ENCODE data around the gene SLC35E1.

The SLC35E1 gene

DNA sequence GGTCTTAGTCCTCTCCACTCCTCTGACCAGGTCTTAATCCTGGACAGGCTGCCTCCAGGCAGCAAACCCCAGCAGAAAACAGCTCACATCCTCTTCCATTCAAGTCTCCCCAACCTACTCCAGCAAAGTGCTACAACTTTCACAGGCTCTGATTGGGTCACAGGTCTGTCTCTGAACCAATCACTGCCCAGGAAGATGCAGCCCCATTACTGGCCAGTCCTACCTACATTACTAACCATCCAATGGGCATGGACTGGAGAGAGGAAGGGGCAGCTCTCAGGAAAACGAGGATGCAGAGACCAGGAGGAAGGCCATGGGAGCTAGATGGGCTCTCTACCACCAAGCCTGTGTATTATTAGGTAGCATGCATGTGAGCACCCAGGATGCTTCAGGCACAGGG, 43.6 kb upstream of the SLC35E1 start:
- H3K27me3 ChIP-seq (ENCODE audit: insufficient read depth, poor library complexity, severe bottlenecking) = no peaks in the 10 kb centered on the region
- DNase-seq (ENCODE audit: low read depth in 1 of 2, low spot score in 1 of 2) = no peak
- no peak overlapping the region for H3K4me3 ChIP-seq (replicated peaks; ENCODE audit: insufficient read depth, low read length)
- TF ChIP-seq, protein P1, sequence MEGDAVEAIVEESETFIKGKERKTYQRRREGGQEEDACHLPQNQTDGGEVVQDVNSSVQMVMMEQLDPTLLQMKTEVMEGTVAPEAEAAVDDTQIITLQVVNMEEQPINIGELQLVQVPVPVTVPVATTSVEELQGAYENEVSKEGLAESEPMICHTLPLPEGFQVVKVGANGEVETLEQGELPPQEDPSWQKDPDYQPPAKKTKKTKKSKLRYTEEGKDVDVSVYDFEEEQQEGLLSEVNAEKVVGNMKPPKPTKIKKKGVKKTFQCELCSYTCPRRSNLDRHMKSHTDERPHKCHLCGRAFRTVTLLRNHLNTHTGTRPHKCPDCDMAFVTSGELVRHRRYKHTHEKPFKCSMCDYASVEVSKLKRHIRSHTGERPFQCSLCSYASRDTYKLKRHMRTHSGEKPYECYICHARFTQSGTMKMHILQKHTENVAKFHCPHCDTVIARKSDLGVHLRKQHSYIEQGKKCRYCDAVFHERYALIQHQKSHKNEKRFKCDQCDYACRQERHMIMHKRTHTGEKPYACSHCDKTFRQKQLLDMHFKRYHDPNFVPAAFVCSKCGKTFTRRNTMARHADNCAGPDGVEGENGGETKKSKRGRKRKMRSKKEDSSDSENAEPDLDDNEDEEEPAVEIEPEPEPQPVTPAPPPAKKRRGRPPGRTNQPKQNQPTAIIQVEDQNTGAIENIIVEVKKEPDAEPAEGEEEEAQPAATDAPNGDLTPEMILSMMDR (IDR thresholded peaks at IDR 0.05; ENCODE audit: insufficient read depth, low read length) = no peak
- TF ChIP-seq, protein P2, sequence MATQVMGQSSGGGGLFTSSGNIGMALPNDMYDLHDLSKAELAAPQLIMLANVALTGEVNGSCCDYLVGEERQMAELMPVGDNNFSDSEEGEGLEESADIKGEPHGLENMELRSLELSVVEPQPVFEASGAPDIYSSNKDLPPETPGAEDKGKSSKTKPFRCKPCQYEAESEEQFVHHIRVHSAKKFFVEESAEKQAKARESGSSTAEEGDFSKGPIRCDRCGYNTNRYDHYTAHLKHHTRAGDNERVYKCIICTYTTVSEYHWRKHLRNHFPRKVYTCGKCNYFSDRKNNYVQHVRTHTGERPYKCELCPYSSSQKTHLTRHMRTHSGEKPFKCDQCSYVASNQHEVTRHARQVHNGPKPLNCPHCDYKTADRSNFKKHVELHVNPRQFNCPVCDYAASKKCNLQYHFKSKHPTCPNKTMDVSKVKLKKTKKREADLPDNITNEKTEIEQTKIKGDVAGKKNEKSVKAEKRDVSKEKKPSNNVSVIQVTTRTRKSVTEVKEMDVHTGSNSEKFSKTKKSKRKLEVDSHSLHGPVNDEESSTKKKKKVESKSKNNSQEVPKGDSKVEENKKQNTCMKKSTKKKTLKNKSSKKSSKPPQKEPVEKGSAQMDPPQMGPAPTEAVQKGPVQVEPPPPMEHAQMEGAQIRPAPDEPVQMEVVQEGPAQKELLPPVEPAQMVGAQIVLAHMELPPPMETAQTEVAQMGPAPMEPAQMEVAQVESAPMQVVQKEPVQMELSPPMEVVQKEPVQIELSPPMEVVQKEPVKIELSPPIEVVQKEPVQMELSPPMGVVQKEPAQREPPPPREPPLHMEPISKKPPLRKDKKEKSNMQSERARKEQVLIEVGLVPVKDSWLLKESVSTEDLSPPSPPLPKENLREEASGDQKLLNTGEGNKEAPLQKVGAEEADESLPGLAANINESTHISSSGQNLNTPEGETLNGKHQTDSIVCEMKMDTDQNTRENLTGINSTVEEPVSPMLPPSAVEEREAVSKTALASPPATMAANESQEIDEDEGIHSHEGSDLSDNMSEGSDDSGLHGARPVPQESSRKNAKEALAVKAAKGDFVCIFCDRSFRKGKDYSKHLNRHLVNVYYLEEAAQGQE (IDR thresholded peaks at IDR 0.05; ENCODE audit: insufficient replicate concordance, low read depth) = no peak
- TF ChIP-seq POLR2AphosphoS5 (IDR thresholded peaks at IDR 0.05; ENCODE audit: low read depth) = no peak
- no peak overlapping the region for H3K27ac ChIP-seq (replicated peaks)

DNA sequence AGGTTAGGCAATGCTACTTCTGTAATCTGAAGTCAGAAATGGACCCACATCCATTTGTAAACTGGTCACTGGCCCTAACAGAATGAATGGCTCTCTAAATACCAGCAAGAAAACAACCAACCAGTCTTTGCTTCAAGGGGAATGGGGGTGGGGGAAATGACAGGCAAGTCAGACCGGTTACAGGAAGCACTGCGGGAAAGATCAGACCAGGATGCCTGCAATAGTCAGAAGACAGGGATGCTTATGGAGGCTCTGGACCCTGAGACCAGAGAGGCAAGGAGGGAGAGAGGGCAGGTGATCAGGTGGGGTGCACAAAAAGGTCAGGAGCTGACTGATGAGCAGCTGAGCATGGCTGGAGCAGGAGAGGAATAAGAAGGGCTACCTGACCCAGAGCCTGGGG, 42.7 kb upstream of the SLC35E1 start:
- DNase-seq (ENCODE audit: low read depth in 1 of 2, low spot score in 1 of 2) = no peak
- no peak overlapping the region for H3K27ac ChIP-seq (replicated peaks)
- TF ChIP-seq GABPA (IDR thresholded peaks at IDR 0.05; ENCODE audit: low read depth) (no peak), POLR2AphosphoS5 (IDR thresholded peaks at IDR 0.05; ENCODE audit: low read depth) (no peak), SPI1 (IDR thresholded peaks at IDR 0.05; ENCODE audit: borderline replicate concordance, low read depth) (no peak)
- TF ChIP-seq, protein P2 (IDR thresholded peaks at IDR 0.05; ENCODE audit: insufficient replicate concordance, low read depth) = no peak
- TF ChIP-seq, protein P1 (IDR thresholded peaks at IDR 0.05; ENCODE audit: insufficient read depth, low read length) = no peak
- H3K4me3 ChIP-seq (replicated peaks; ENCODE audit: insufficient read depth, low read length) = no peak overlapping the region
- no peaks in the 10 kb centered on the region for H3K27me3 ChIP-seq (ENCODE audit: insufficient read depth, poor library complexity, severe bottlenecking)

DNA sequence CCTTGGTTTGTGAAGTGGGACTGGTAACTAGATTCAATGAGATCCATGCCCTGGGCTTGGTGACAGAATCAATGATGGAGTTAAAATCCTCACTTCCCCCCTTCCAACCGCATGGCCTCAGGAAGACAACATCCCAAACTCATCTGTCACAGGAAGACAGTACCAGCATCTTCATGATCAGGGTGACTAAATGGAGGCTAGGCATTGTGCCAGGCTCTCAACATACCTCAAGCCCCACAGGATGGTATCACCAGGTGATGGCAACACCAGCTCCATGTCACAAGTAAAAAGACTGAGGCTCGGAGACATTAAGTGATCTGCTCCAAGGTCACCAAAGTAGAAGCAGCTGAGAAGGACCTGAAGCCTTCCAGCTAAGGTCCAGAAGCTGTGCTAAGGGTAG, 41.6 kb upstream of the SLC35E1 start:
- Histone ChIP-seq H3K4me3 (replicated peaks; ENCODE audit: insufficient read depth, low read length) (no peak overlapping the region), H3K27me3 (ENCODE audit: insufficient read depth, poor library complexity, severe bottlenecking) (no peaks in the 10 kb centered on the region), H3K27ac (replicated peaks) (no peak overlapping the region)
- TF ChIP-seq, protein P2 (IDR thresholded peaks at IDR 0.05; ENCODE audit: insufficient replicate concordance, low read depth) = no peak
- TF ChIP-seq POLR2AphosphoS5 (IDR thresholded peaks at IDR 0.05; ENCODE audit: low read depth) (no peak), GABPA (IDR thresholded peaks at IDR 0.05; ENCODE audit: low read depth) (no peak), SPI1 (IDR thresholded peaks at IDR 0.05; ENCODE audit: borderline replicate concordance, low read depth) (no peak; the same call in 1 of the 2 replicates)
- TF ChIP-seq, protein P1 (IDR thresholded peaks at IDR 0.05; ENCODE audit: insufficient read depth, low read length) = no peak
- DNase-seq (ENCODE audit: low read depth in 1 of 2, low spot score in 1 of 2) = no peak
